Measurements from ENCODE around the gene HEY2.

GRCh38 chr6:125748406-125749172, 843 bp upstream of the HEY2 start:
- TF ChIP-seq CTCF (IDR thresholded peaks at IDR 0.05) (no peak), POLR2AphosphoS5 (IDR thresholded peaks at IDR 0.05) (no peak)

Measured in prostate gland (tissue), 2 donors.